ENCODE data around the gene OASL. TPM values are rescaled to one million over a fixed set of nuclear protein-coding genes. Genes with fewer than 3 reads are reported as not detected.
"Not testable (repeated sequence)": the region's sequence is repeated elsewhere in the genome, so short reads cannot be mapped to it uniquely, and the experiment has no call there.

OASL gene
- total RNA-seq, 1 donor from 2014 or later: not detected

- Mint-ChIP-seq H3K4me1 (ENCODE audit: unreplicated experiment) (peaks cover 2% of the 10 kb centered on the region), H3K27ac (ENCODE audit: unreplicated experiment) (no peak overlapping the region)
Observed at GRCh38 chr12:121057794-121058193, 18.7 kb upstream of the OASL start.

GRCh38 chr12:121053706-121054105 is 14.7 kb upstream of the OASL start:
- no peaks in the 10 kb centered on the region for H3K9me3 Mint-ChIP-seq (ENCODE audit: unreplicated experiment)
- peaks cover 3% of the 10 kb centered on the region for H3K27me3 Mint-ChIP-seq (ENCODE audit: unreplicated experiment)
- no peaks in the 10 kb centered on the region for H3K4me1 Mint-ChIP-seq (ENCODE audit: unreplicated experiment)
- H3K4me3 Mint-ChIP-seq (ENCODE audit: unreplicated experiment): no peak overlapping the region
- no peak for TF ChIP-seq CTCF (IDR thresholded peaks at IDR 0.05; ENCODE audit: unreplicated experiment)
- no peak for DNase-seq (ENCODE audit: low spot score)
- no peak overlapping the region for H3K27ac Mint-ChIP-seq (ENCODE audit: unreplicated experiment)
- H3K36me3 Mint-ChIP-seq (ENCODE audit: low read depth, unreplicated experiment): no peaks in the 10 kb centered on the region

More at GRCh38 chr12:121057794-121058193, 18.7 kb upstream of the OASL start:
- H3K9me3 Mint-ChIP-seq (ENCODE audit: unreplicated experiment): no peaks in the 10 kb centered on the region
- no peak overlapping the region for H3K4me3 Mint-ChIP-seq (ENCODE audit: unreplicated experiment)
- no peak for TF ChIP-seq CTCF (IDR thresholded peaks at IDR 0.05; ENCODE audit: unreplicated experiment)
- no peak for DNase-seq (ENCODE audit: low spot score)
- peaks cover 2% of the 10 kb centered on the region for H3K27me3 Mint-ChIP-seq (ENCODE audit: unreplicated experiment)
- H3K36me3 Mint-ChIP-seq (ENCODE audit: low read depth, unreplicated experiment): no peaks in the 10 kb centered on the region

- no peak overlapping the region for H3K4me3 Mint-ChIP-seq (ENCODE audit: unreplicated experiment)
- H3K27me3 Mint-ChIP-seq (ENCODE audit: unreplicated experiment): peaks cover 4% of the 10 kb centered on the region
- DNase-seq (ENCODE audit: low spot score): no peak
- TF ChIP-seq CTCF (IDR thresholded peaks at IDR 0.05; ENCODE audit: unreplicated experiment): no peak
- no peaks in the 10 kb centered on the region for H3K36me3 Mint-ChIP-seq (ENCODE audit: low read depth, unreplicated experiment)
- H3K4me1 Mint-ChIP-seq (ENCODE audit: unreplicated experiment): no peaks in the 10 kb centered on the region
- no peaks in the 10 kb centered on the region for H3K9me3 Mint-ChIP-seq (ENCODE audit: unreplicated experiment)
- no peak overlapping the region for H3K27ac Mint-ChIP-seq (ENCODE audit: unreplicated experiment)
Observed at GRCh38 chr12:121050725-121051124, 11.7 kb upstream of the OASL start.

- Mint-ChIP-seq H3K9me3 (ENCODE audit: unreplicated experiment) (no peaks in the 10 kb centered on the region), H3K4me1 (ENCODE audit: unreplicated experiment) (no peaks in the 10 kb centered on the region), H3K27me3 (ENCODE audit: unreplicated experiment) (peaks cover 3% of the 10 kb centered on the region), H3K27ac (ENCODE audit: unreplicated experiment) (no peak overlapping the region), H3K4me3 (ENCODE audit: unreplicated experiment) (no peak overlapping the region), H3K36me3 (ENCODE audit: low read depth, unreplicated experiment) (no peaks in the 10 kb centered on the region)
- TF ChIP-seq CTCF (IDR thresholded peaks at IDR 0.05; ENCODE audit: unreplicated experiment): no peak
- DNase-seq (ENCODE audit: low spot score): no peak
Observed at GRCh38 chr12:121048442-121048841, 9.4 kb upstream of the OASL start.

GRCh38 chr12:121047400-121047799 is 8.4 kb upstream of the OASL start:
- DNase-seq (ENCODE audit: low spot score); H3K9me3 Mint-ChIP-seq (ENCODE audit: unreplicated experiment); H3K36me3 Mint-ChIP-seq (ENCODE audit: low read depth, unreplicated experiment); H3K4me1 Mint-ChIP-seq (ENCODE audit: unreplicated experiment); H3K4me3 Mint-ChIP-seq (ENCODE audit: unreplicated experiment); H3K27me3 Mint-ChIP-seq (ENCODE audit: unreplicated experiment); H3K27ac Mint-ChIP-seq (ENCODE audit: unreplicated experiment): not testable (repeated sequence)

GRCh38 chr12:121043067-121043466 is 4.0 kb upstream of the OASL start:
- no peak overlapping the region for H3K27ac Mint-ChIP-seq (ENCODE audit: unreplicated experiment)
- H3K9me3 Mint-ChIP-seq (ENCODE audit: unreplicated experiment): no peaks in the 10 kb centered on the region
- no peak for TF ChIP-seq CTCF (IDR thresholded peaks at IDR 0.05; ENCODE audit: unreplicated experiment)
- H3K27me3 Mint-ChIP-seq (ENCODE audit: unreplicated experiment): peaks cover 7% of the 10 kb centered on the region
- H3K36me3 Mint-ChIP-seq (ENCODE audit: low read depth, unreplicated experiment): no peaks in the 10 kb centered on the region
- H3K4me1 Mint-ChIP-seq (ENCODE audit: unreplicated experiment): no peaks in the 10 kb centered on the region
- no peak overlapping the region for H3K4me3 Mint-ChIP-seq (ENCODE audit: unreplicated experiment)
- DNase-seq (ENCODE audit: low spot score): no peak

Data from endothelial cell (in vitro differentiated cells).